GM23338 (cell line): ENCODE measurements around the gene POLD4. TPM values are rescaled to one million over a fixed set of nuclear protein-coding genes. Genes with fewer than 3 reads are reported as not detected.

ENCODE experiments used
- ATAC-seq: fragments of 200-7000 bp; cut with Tn5 transposase; 3 replicates; pipeline ENCODE4 v1.9.1; 2020
- DNase-seq: peaks from one replicate; pipeline ENCODE4 v3.0.0-alpha.2; 2015; ENCODE audit warnings: low spot score
- H2AFZ ChIP-seq: fragments of 200-600 bp; sonication (generic); 2 replicates; pipeline ENCODE4 v1.8.0; 2016; ENCODE audit warnings: antibody characterized with exemption, mild to moderate bottlenecking, moderate library complexity
- H3F3A ChIP-seq: fragments of 200-600 bp; sonication (generic); replicated peaks from 2 replicates; pipeline ENCODE4 v1.8.0; 2017; ENCODE audit warnings: antibody characterized with exemption, mixed run types, low read depth
- H3K27ac ChIP-seq: fragments of 200-600 bp; sonication (generic); 2 replicates; pipeline ENCODE4 v1.6.1; 2016; ENCODE audit warnings: low read depth
- H3K27me3 ChIP-seq: fragments of 200-600 bp; sonication (generic); 2 replicates; pipeline ENCODE4 v1.8.0; 2016; ENCODE audit warnings: mild to moderate bottlenecking, mixed run types, moderate library complexity; ENCODE audit not compliant: insufficient read depth
- H3K36me3 ChIP-seq: fragments of 200-600 bp; sonication (generic); 2 replicates; pipeline ENCODE4 v1.8.0; 2016; ENCODE audit warnings: mild to moderate bottlenecking; ENCODE audit not compliant: insufficient read depth
- H3K4me1 ChIP-seq: fragments of 200-600 bp; sonication (generic); 2 replicates; pipeline ENCODE4 v1.8.0; 2016; ENCODE audit warnings: mild to moderate bottlenecking, moderate library complexity; ENCODE audit not compliant: insufficient read depth
- H3K4me2 ChIP-seq: fragments of 200-600 bp; sonication (generic); 2 replicates; pipeline ENCODE4 v1.7.1; 2017; ENCODE audit warnings: mixed run types
- H3K4me3 ChIP-seq: fragments of 200-600 bp; sonication (generic); 2 replicates; pipeline ENCODE4 v1.6.1; 2016; ENCODE audit warnings: mixed run types
- H3K79me2 ChIP-seq: fragments of 200-600 bp; sonication (generic); replicated peaks from 2 replicates; pipeline ENCODE4 v1.8.0; 2017; ENCODE audit warnings: mild to moderate bottlenecking; ENCODE audit not compliant: insufficient read depth
- H3K9me2 ChIP-seq: fragments of 200-600 bp; sonication (generic); 2 replicates; pipeline ENCODE4 v1.8.0; 2017; ENCODE audit not compliant: insufficient read depth
- H4K20me1 ChIP-seq: fragments of 200-600 bp; sonication (generic); replicated peaks from 2 replicates; pipeline ENCODE4 v1.8.0; 2017; ENCODE audit warnings: mild to moderate bottlenecking; ENCODE audit not compliant: insufficient read depth
- H3K27ac Mint-ChIP-seq: 2 replicates; pipeline ENCODE4 v1.8.0; 2020; ENCODE audit warnings: inconsistent platforms, mild to moderate bottlenecking, moderate library complexity, mixed read lengths
- H3K27me3 Mint-ChIP-seq: 3 replicates; pipeline ENCODE4 v1.8.0; 2022; ENCODE audit warnings: low read depth, mild to moderate bottlenecking, moderate library complexity, mixed read lengths, inconsistent platforms; ENCODE audit not compliant: insufficient read depth, poor library complexity
- H3K36me3 Mint-ChIP-seq: 3 replicates; pipeline ENCODE4 v1.8.0; 2021; ENCODE audit warnings: low read depth, mild to moderate bottlenecking, inconsistent platforms, moderate library complexity, mixed read lengths
- H3K4me1 Mint-ChIP-seq: 3 replicates; pipeline ENCODE4 v1.8.0; 2020; ENCODE audit warnings: mild to moderate bottlenecking, inconsistent platforms, mixed read lengths
- H3K4me3 Mint-ChIP-seq: 3 replicates; pipeline ENCODE4 v1.8.0; 2021; ENCODE audit warnings: moderate library complexity, mild to moderate bottlenecking, inconsistent platforms, mixed read lengths
- H3K9me3 Mint-ChIP-seq: 3 replicates; pipeline ENCODE4 v1.8.0; 2020; ENCODE audit warnings: moderate library complexity, mild to moderate bottlenecking, inconsistent platforms, mixed read lengths
- CREB1 ChIP-seq: fragments of 250-450 bp; sonication (Bioruptor Pico); IDR thresholded peaks from 2 replicates; pipeline ENCODE4 v1.5.0; 2020; ENCODE audit warnings: low read depth, mild to moderate bottlenecking, moderate library complexity
- CTCF ChIP-seq, 2 experiments: fragments of 200-600 bp in 1 of 2; sonication (generic) in 1 of 2; conservative IDR thresholded peaks; 2 replicates each; pipeline versions ENCODE4 v1.5.1 to v1.6.1; 2016 to 2017; ENCODE audit warnings: antibody characterized with exemption in 2 of 2, low read depth in 2 of 2, mild to moderate bottlenecking in 2 of 2, moderate library complexity in 1 of 2
- ETS1 ChIP-seq: IDR thresholded peaks from 2 replicates; pipeline ENCODE4 v1.6.1; 2016; ENCODE audit warnings: antibody characterized with exemption
- EZH2 ChIP-seq: fragments of 200-600 bp; sonication (generic); IDR thresholded peaks from one replicate; pipeline ENCODE4 v1.8.0; 2017; ENCODE audit warnings: antibody characterized with exemption, mild to moderate bottlenecking, low read depth; ENCODE audit not compliant: unreplicated experiment
- EZH2phosphoT487 ChIP-seq: fragments of 200-600 bp; sonication (generic); IDR thresholded peaks from one replicate; pipeline ENCODE4 v1.8.1; 2018; ENCODE audit warnings: antibody characterized with exemption; ENCODE audit not compliant: unreplicated experiment
- JUNB ChIP-seq: IDR thresholded peaks from one replicate; pipeline ENCODE4 v1.6.1; 2016; ENCODE audit warnings: antibody characterized with exemption; ENCODE audit not compliant: unreplicated experiment
- NANOG ChIP-seq: IDR thresholded peaks from 2 replicates; pipeline ENCODE4 v1.6.1; 2016; ENCODE audit warnings: antibody characterized with exemption, borderline replicate concordance
- POLR2AphosphoS5 ChIP-seq: IDR thresholded peaks from 2 replicates; pipeline ENCODE4 v1.6.1; 2016; ENCODE audit warnings: antibody characterized with exemption, low read depth
- REST ChIP-seq: IDR thresholded peaks from one replicate; pipeline ENCODE4 v1.6.1; 2018; ENCODE audit warnings: antibody characterized with exemption; ENCODE audit not compliant: unreplicated experiment
- STAT1 ChIP-seq: IDR thresholded peaks from one replicate; pipeline ENCODE4 v1.6.1; 2016; ENCODE audit warnings: antibody characterized with exemption; ENCODE audit not compliant: unreplicated experiment
- ZNF114 ChIP-seq: fragments of 250-450 bp; sonication (Bioruptor Pico); IDR thresholded peaks from 2 replicates; pipeline ENCODE4 v1.5.0; 2020; ENCODE audit warnings: mild to moderate bottlenecking, moderate library complexity
- ZNF331 ChIP-seq: fragments of 250-450 bp; sonication (Bioruptor Pico); IDR thresholded peaks from 2 replicates; pipeline ENCODE4 v1.5.0; 2020; ENCODE audit warnings: low read depth, mild to moderate bottlenecking, moderate library complexity
- ZNF462 ChIP-seq: fragments of 250-450 bp; sonication (Bioruptor Pico); IDR thresholded peaks from 2 replicates; pipeline ENCODE4 v1.5.0; 2020; ENCODE audit warnings: mild to moderate bottlenecking, moderate library complexity
- polyA plus RNA-seq: library from polyadenylated mRNA; unstranded; fragments of >200 nt; fragmentation: Nextera tagmentation; extraction: Ambion mirVana; gene quantifications from 2 replicates; pipeline ENCODE4 v1.2.1, GENCODE V29; 2016
- total RNA-seq: library from RNA; depleted of rRNA; stranded (reverse); fragments of >200 nt; shearing (Covaris generic); gene quantifications from 2 replicates; pipeline ENCODE4 v1.2.3, GENCODE V29; 2014

POLD4 gene
- total and polyA plus RNA-seq, 2 experiments from 2014 or later, result 16.2 to 23.0 TPM

GRCh38 chr11:67366546-67366945 is 13.2 kb upstream of the POLD4 start:
- Mint-ChIP-seq H3K27me3 (peaks cover 29% of the 10 kb centered on the region), H3K36me3 (no peaks in the 10 kb centered on the region; the same call in 2 of the 3 replicates), H3K9me3 (no peaks in the 10 kb centered on the region), H3K4me1 (peaks cover 33% of the 10 kb centered on the region), H3K4me3 (no peak overlapping the region), H3K27ac (no peak overlapping the region)
- Histone ChIP-seq H3F3A (0 out of 2 replicates have a peak, but pooled peaks cover 4% of the 10 kb centered on the region), H3K79me2 (no peaks in the 10 kb centered on the region), H3K4me1 (peaks cover 22% of the 10 kb centered on the region), H3K4me2 (no peak overlapping the region), H2AFZ (no peak overlapping the region), H3K27ac (no peak overlapping the region), H3K27me3 (peaks cover 42% of the 10 kb centered on the region), H4K20me1 (no peaks in the 10 kb centered on the region), H3K9me2 (no peaks in the 10 kb centered on the region), H3K36me3 (no peaks in the 10 kb centered on the region), H3K4me3 (no peak overlapping the region)
- DNase-seq (no peak), ATAC-seq (no peak)
- TF ChIP-seq EZH2phosphoT487 (no peak), STAT1 (no peak), ETS1 (no peak), CTCF (conservative IDR thresholded peaks at IDR 0.05; ENCODE audit: low read depth in 2 of 2) (no peak), REST (no peak), JUNB (no peak), POLR2AphosphoS5 (no peak), CREB1 (no peak), ZNF114 (no peak), EZH2 (no peak), NANOG (no peak), ZNF462 (CRISPR knock-in tag) (no peak), ZNF331 (CRISPR knock-in tag) (no peak)
